ENCODE measurements around the gene ADAT1.

The ADAT1 gene

GRCh38 chr16:75555213-75555706 is 67.8 kb downstream of the ADAT1 start:
- intact Hi-C loops (cut with DNase I; ENCODE audit: low total_unique reads): no loop called here
- peak; percentile 76 to 86 for DNase-seq
- Histone ChIP-seq H3K27me3 (no peaks in the 10 kb centered on the region), H3K4me3 (peak overlapping the region; percentile 69 to 82), H3K4me1 (peaks cover 0 to 11% (median 5%) of the 10 kb centered on the region in 4 donors), H3K36me3 (no peaks in the 10 kb centered on the region), H3K9me3 (no peaks in the 10 kb centered on the region), H3K27ac (peak overlapping the region; percentile 84 to 87)
- TF ChIP-seq CTCF (IDR thresholded peaks at IDR 0.05): no peak

GRCh38 chr16:75552951-75553350 is 70.1 kb downstream of the ADAT1 start:
- peaks cover 0 to 11% (median 5%) of the 10 kb centered on the region in 4 donors for H3K4me1 ChIP-seq
- H3K9me3 ChIP-seq: no peaks in the 10 kb centered on the region
- H3K36me3 ChIP-seq: no peaks in the 10 kb centered on the region
- no peaks in the 10 kb centered on the region for H3K27me3 ChIP-seq
- H3K27ac ChIP-seq: no peak overlapping the region
- no peak for DNase-seq
- intact Hi-C loops (cut with DNase I; ENCODE audit: low total_unique reads): no loop called here
- TF ChIP-seq CTCF (IDR thresholded peaks at IDR 0.05): no peak
- H3K4me3 ChIP-seq: no peak overlapping the region

GRCh38 chr16:75550211-75550662 is 72.8 kb downstream of the ADAT1 start:
- Histone ChIP-seq H3K9me3 (no peaks in the 10 kb centered on the region), H3K27ac (no peak overlapping the region), H3K4me1 (peaks cover 0 to 3% (median 0%) of the 10 kb centered on the region in 4 donors), H3K36me3 (no peaks in the 10 kb centered on the region), H3K4me3 (no peak overlapping the region), H3K27me3 (no peaks in the 10 kb centered on the region)
- intact Hi-C loops (cut with DNase I; ENCODE audit: low total_unique reads): no loop called here
- peak; percentile 50 to 73 for DNase-seq
- peak in 1 of 2 experiments; percentile 19 for TF ChIP-seq CTCF (IDR thresholded peaks at IDR 0.05)

Measured in tibial artery (tissue), 4 donors.